ENCODE results near the gene KCNMA1.

The KCNMA1 gene

DNA sequence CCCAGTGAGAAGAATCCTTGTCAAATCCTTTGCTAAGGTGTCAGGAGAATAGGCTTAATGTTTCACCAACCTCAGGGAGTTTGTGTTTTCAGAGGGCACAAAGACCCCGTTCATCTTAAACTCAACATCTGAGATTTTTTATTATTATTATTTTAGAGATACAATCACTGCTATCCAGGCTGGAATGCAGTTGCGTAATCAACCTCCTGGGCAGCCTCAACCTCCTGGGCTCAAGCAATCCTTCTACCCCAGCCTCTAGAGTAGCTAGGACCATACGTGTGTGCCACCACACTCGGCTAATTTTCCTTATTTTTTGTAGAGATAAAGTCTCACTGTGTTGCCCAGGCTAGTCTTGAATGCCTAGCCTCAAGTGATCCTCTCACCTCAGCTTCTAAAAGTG, 599.2 kb downstream of the KCNMA1 start:
- H3K27ac ChIP-seq, result no peak overlapping the region
- no peak for TF ChIP-seq ZFX (IDR thresholded peaks at IDR 0.05; ENCODE audit: borderline replicate concordance)
- TF ChIP-seq, protein P1, sequence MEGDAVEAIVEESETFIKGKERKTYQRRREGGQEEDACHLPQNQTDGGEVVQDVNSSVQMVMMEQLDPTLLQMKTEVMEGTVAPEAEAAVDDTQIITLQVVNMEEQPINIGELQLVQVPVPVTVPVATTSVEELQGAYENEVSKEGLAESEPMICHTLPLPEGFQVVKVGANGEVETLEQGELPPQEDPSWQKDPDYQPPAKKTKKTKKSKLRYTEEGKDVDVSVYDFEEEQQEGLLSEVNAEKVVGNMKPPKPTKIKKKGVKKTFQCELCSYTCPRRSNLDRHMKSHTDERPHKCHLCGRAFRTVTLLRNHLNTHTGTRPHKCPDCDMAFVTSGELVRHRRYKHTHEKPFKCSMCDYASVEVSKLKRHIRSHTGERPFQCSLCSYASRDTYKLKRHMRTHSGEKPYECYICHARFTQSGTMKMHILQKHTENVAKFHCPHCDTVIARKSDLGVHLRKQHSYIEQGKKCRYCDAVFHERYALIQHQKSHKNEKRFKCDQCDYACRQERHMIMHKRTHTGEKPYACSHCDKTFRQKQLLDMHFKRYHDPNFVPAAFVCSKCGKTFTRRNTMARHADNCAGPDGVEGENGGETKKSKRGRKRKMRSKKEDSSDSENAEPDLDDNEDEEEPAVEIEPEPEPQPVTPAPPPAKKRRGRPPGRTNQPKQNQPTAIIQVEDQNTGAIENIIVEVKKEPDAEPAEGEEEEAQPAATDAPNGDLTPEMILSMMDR (IDR thresholded peaks at IDR 0.05), result no peak

DNA sequence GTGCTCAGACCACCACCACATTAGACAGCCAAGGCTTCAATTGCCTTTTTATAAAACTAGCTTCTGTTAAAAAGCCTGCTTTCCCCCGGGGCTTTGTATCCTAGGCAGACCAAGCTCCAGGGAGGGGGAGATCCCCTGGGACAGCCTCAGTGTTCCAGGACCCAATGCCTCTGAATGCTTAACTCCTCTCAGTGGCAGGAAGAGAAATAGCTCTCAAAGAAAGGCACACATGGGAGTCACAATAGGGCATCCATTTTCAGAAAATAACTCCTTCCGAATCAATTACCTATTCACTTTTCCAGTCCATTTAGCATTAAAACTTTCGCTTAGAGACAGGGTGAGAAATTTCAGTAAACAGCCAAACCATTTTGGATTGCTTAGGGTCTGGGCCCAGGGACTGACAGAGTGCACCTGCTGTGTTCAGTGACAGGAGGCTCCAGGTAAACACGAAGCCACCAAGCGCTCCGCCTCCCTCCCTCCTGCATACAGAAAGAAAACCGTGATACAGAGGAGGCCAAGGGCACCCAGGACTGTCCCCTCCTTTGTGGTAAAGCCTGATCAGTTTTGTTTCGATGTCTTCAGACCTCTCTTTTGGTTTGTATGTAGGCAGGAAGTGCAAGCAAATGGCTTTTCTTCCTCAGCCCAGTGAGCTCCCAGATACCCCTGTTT, 599.7 kb downstream of the KCNMA1 start:
- TF ChIP-seq, protein P1 (IDR thresholded peaks at IDR 0.05), result no peak
- TF ChIP-seq ZFX (IDR thresholded peaks at IDR 0.05; ENCODE audit: borderline replicate concordance), result no peak
- no peak overlapping the region for H3K27ac ChIP-seq

DNA sequence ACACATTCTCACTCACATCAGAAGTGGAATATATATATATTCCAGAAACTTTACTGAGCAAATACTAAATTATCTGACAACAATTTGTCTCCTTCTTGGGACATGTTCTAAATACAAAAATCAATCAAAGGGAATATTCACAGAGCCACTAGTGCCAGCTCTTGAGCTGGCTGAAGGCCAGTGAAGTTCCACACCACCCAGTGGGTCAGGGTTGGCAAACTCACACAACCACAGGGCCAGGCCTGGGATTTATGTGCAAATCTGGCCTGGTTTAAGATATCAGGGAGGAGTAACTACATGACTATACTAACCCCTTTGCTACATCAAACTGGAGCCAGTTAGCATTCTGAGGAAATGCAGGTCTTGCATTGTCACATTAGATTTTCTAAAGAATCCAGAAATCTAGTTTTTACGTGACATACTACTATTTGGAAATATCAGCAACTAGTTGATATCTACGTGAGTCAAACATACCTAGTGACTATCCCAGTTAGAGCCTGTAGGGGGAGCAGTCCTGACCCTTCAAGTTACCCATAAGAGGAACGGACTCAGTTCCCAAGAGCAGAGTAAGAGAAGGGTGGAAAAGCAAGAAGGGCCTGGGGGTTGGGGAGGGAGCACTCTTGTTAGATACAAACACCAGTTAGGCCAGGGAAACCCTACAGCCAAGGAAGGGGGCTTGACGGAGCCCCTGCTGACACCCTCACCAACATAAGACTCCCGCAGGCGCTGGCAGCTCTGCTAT, 600.4 kb downstream of the KCNMA1 start:
- TF ChIP-seq, protein P1 (IDR thresholded peaks at IDR 0.05), result peak; percentile 85
- no peak for TF ChIP-seq ZFX (IDR thresholded peaks at IDR 0.05; ENCODE audit: borderline replicate concordance)
- no peak overlapping the region for H3K27ac ChIP-seq

DNA sequence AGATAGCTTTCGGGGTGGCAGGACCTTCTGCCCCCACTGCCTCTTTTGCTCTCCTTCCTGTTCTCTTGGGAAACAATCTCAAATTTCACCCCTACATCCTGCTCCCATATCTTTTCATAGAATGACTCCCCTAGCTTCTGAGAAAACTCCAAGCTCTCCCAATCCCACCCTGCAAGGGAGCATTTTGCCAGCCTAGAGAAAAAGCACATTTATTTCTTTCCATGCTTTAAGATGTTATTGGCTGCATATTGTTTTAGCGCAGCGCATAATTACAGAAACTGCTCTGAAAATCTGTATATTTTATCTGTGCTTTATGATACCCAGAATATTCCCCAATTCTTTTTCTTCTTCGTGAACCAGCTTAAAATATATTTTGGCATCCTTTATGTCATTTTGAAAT, 601.3 kb downstream of the KCNMA1 start:
- TF ChIP-seq, protein P1 (IDR thresholded peaks at IDR 0.05), result no peak
- TF ChIP-seq ZFX (IDR thresholded peaks at IDR 0.05; ENCODE audit: borderline replicate concordance), result no peak
- no peak overlapping the region for H3K27ac ChIP-seq

DNA sequence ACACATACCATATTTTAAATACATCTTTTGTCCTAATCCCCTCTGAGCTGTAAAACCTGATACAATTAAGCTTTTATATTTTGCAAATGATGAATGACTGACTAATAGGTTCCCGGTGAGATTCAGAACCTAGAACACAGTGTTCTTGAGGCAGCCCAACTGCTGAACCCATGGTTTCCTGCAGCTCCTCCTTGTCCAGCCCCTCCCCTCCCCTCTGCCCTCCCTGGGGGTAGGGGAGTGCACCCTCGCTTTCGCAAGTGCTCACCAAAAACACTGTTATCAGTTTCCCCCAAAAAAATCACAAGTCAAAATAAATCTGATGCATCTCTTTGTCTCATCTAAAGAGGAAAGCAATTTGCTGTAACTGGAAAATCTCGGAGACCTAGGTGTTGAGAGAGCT, 602.8 kb downstream of the KCNMA1 start:
- TF ChIP-seq ZFX (IDR thresholded peaks at IDR 0.05; ENCODE audit: borderline replicate concordance), result no peak
- TF ChIP-seq, protein P1 (IDR thresholded peaks at IDR 0.05), result no peak
- no peak overlapping the region for H3K27ac ChIP-seq

DNA sequence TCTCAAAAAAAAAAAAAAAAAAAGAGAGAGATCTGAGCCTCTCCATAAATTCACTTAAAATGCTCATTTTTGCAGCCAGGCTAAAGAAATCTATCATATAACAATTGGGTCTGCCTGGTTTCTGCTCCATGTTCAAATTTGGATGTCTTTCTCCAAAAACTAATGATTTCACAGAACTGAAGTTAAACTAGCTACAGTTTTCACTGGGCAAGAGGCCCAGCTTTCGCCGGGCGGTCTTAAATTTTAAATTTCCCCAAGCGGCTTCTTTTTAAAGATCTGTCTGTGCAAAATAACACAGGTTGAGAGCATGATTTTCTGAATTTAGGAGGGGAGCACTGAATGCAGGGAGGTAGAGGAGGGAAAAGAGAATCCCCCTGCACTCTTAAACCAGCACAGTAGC, 603.4 kb downstream of the KCNMA1 start:
- TF ChIP-seq, protein P1 (IDR thresholded peaks at IDR 0.05), result no peak
- no peak for TF ChIP-seq ZFX (IDR thresholded peaks at IDR 0.05; ENCODE audit: borderline replicate concordance)
- no peak overlapping the region for H3K27ac ChIP-seq

DNA sequence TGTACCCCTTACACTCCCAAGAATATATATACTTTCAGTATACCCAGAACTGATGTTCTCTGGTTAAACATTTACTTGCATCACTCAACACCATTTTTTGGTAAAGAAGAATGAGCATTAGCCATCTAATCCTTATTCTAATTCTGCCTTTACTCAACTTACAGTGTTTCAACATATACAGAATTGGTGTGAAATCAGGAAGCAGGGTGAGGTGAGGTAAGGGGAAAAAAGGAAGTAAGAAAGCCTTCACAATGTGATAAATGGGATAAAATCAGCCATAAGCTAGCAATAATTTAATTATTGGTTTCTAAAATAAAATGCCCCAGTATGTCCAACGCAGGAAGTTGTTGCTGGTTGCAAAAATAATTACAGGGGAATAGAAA, 605.4 kb downstream of the KCNMA1 start:
- H3K27ac ChIP-seq, result no peak overlapping the region
- no peak for TF ChIP-seq ZFX (IDR thresholded peaks at IDR 0.05; ENCODE audit: borderline replicate concordance)
- TF ChIP-seq, protein P1 (IDR thresholded peaks at IDR 0.05), result no peak

Measured in 22Rv1 (cell line).